ENCODE results near the gene SYT15.

Gene SYT15

GRCh38 chr10:46545861-46546590 lies 32.9 kb upstream of the SYT15 start:
- DNase-seq, result no peak

- DNase-seq, result no peak
These were observed 32.1 kb upstream of the SYT15 start for GRCh38 chr10:46546591-46547540.

- no peak for DNase-seq
These were observed 31.1 kb upstream of the SYT15 start for GRCh38 chr10:46547541-46548497.

- DNase-seq, result no peak
These were observed 30.3 kb upstream of the SYT15 start for GRCh38 chr10:46548498-46549090.

- DNase-seq, result no peak
These were observed 29.5 kb upstream of the SYT15 start for GRCh38 chr10:46549171-46550075.

- no peak for DNase-seq
These were observed 28.7 kb upstream of the SYT15 start for GRCh38 chr10:46550076-46550790.

GRCh38 chr10:46550795-46551700 lies 27.9 kb upstream of the SYT15 start:
- DNase-seq, result no peak

- DNase-seq, result no peak
These were observed 27.0 kb upstream of the SYT15 start for GRCh38 chr10:46551701-46552525.

GRCh38 chr10:46552526-46553237 lies 26.2 kb upstream of the SYT15 start:
- no peak for DNase-seq

GRCh38 chr10:46553238-46554049 lies 25.5 kb upstream of the SYT15 start:
- DNase-seq, result no peak

GRCh38 chr10:46554166-46554781 lies 24.7 kb upstream of the SYT15 start:
- no peak for DNase-seq

- no peak for DNase-seq
These were observed 23.6 kb upstream of the SYT15 start for GRCh38 chr10:46555366-46555712.

- no peak for DNase-seq
These were observed 23.0 kb upstream of the SYT15 start for GRCh38 chr10:46555713-46556514.

- no peak for DNase-seq
These were observed 22.2 kb upstream of the SYT15 start, which contains the start of gene GPRIN2 for GRCh38 chr10:46556515-46557318. GPRIN2 (minus strand) TSS chr10:46556658; CDS start chr10:46550736, 5,922 bp downstream.

Data from NCI-H446 treated with DMSO at 0.1 percent for 48 hours (cell line).